Upper lobe of right lung (tissue), 1 donor: ENCODE results near the gene ANKDD1B. TPM values are rescaled to one million over a fixed set of nuclear protein-coding genes. Genes with fewer than 3 reads are reported as not detected.
"Not testable (repeated sequence)": the region's sequence is repeated elsewhere in the genome, so short reads cannot be mapped to it uniquely, and the experiment has no call there.

Experiments
- ATAC-seq: fragments of 200-7000 bp; cut with Tn5 transposase; one replicate; pipeline ENCODE4 v1.9.1; 2020; ENCODE audit warnings: mild to moderate bottlenecking, moderate library complexity
- DNase-seq: peaks from one replicate; pipeline ENCODE4 v3.0.0-alpha.2; 2020
- H3K27ac ChIP-seq: fragments of 200-600 bp; one replicate; pipeline ENCODE4 v1.8.0; 2022
- H3K27me3 ChIP-seq: fragments of 200-600 bp; one replicate; pipeline ENCODE4 v1.8.0; 2022; ENCODE audit warnings: mild to moderate bottlenecking
- H3K36me3 ChIP-seq: fragments of 200-600 bp; one replicate; pipeline ENCODE4 v1.8.0; 2022
- H3K4me1 ChIP-seq: fragments of 200-600 bp; one replicate; pipeline ENCODE4 v1.8.0; 2022
- H3K4me3 ChIP-seq: fragments of 200-600 bp; one replicate; pipeline ENCODE4 v1.8.0; 2022; ENCODE audit warnings: mild to moderate bottlenecking
- H3K9me3 ChIP-seq: fragments of 200-600 bp; one replicate; pipeline ENCODE4 v1.8.0; 2022
- CTCF ChIP-seq: fragments of 200-600 bp; IDR thresholded peaks from one replicate; pipeline ENCODE4 v1.8.0; 2022; ENCODE audit warnings: antibody characterized with exemption
- intact Hi-C: fragments of 100-400 bp; cut with DNase I; formaldehyde crosslinking; loops from one replicate; pipeline ENCODE4 v1.11.0; 2022
- total RNA-seq: library from RNA; stranded (reverse); fragmentation: NEBNext Ultra II Directional; extraction: Animal tissue kit (Norgen Biotek cat#: 25700); gene quantifications from one replicate; pipeline ENCODE4 v1.2.1, GENCODE V29; 2021
- donor health status: DM: no; HTN: yes; CAD: no; lungs with severe emphysema.

The ANKDD1B gene
- total RNA-seq, 1 donor from 2014 or later, result 3.7 TPM

- H3K27ac ChIP-seq, result no peak overlapping the region
- H3K4me3 ChIP-seq, result no peak overlapping the region
- DNase-seq, result no peak
- H3K36me3 ChIP-seq, result no peaks in the 10 kb centered on the region
- H3K9me3 ChIP-seq, result no peaks in the 10 kb centered on the region
- TF ChIP-seq CTCF, result no peak
- intact Hi-C loops, result no loop called here
- ATAC-seq, result no peak
- H3K4me1 ChIP-seq, result peaks cover 6% of the 10 kb centered on the region
- H3K27me3 ChIP-seq, result no peaks in the 10 kb centered on the region
Observed at GRCh38 chr5:75610201-75610600, 1.1 kb upstream of the ANKDD1B start.

DNA sequence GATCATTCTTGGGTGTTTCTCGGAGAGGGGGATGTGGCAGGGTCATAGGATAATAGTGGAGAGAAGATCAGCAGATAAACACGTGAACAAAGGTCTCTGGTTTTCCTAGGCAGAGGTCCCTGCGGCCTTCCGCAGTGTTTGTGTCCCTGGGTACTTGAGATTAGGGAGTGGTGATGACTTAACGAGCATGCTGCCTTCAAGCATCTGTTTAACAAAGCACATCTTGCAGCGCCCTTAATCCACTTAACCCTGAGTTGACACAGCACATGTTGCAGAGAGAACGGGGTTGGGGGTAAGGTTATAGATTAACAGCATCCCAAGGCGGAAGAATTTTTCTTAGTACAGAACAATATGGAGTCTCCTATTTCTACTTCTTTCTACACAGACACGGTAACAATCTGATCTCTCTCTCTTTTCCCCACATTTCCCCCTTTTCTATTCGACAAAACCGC, 368 bp upstream of the ANKDD1B start:
- H3K36me3 ChIP-seq, intact Hi-C loops, H3K9me3 ChIP-seq, H3K4me1 ChIP-seq, H3K27me3 ChIP-seq, DNase-seq: not testable (repeated sequence)
- H3K27ac ChIP-seq, result peak overlapping the region; percentile 68
- peak overlapping the region; percentile 55 for H3K4me3 ChIP-seq
- peak; percentile 5 for ATAC-seq

DNA sequence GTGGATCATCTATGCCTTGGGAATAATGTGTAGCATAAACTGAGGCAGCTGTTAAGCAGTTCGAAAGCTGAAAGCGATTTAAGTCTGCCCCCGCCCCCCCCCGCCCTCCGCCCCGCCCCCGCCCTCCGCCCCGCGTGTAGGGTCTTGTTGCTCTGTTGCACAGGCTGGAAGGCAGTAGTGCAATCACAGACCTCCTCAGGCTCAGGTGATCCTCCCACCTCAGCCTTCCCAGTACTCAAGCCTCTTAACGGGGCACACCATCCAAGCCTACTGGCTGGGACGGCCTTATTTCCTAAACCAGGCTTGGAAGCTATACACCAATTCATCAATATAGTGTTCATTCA, 945 bp downstream of the ANKDD1B start:
- Histone ChIP-seq H3K27ac (no peak overlapping the region), H3K4me3 (peak overlapping the region; percentile 55), H3K4me1 (peaks cover 9% of the 10 kb centered on the region), H3K27me3 (no peaks in the 10 kb centered on the region), H3K36me3 (no peaks in the 10 kb centered on the region), H3K9me3 (no peaks in the 10 kb centered on the region)
- intact Hi-C loops, result no loop called here
- peak; percentile 48 for ATAC-seq
- TF ChIP-seq CTCF, result no peak
- DNase-seq, result no peak

DNA sequence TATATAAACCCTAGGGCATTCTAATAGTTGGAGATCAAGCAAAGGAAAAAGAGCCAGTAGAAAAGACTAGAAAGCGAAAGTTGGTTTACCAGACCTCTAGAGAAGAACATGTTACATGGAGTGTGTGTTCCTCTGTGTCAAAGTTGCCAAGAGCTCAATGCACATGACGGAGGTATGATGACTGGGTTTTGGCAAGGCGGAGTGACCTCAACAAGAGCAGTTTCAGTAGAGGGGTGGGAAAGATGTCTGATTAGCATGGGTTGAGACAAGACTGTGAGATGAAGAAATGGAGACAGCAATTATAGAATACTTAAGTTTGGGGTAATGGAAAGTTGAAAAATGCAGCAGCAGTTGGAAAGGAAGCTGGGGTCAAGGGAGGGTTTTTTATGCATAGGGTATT, 1.6 kb downstream of the ANKDD1B start:
- no peak for ATAC-seq
- intact Hi-C loops, result no loop called here

DNA sequence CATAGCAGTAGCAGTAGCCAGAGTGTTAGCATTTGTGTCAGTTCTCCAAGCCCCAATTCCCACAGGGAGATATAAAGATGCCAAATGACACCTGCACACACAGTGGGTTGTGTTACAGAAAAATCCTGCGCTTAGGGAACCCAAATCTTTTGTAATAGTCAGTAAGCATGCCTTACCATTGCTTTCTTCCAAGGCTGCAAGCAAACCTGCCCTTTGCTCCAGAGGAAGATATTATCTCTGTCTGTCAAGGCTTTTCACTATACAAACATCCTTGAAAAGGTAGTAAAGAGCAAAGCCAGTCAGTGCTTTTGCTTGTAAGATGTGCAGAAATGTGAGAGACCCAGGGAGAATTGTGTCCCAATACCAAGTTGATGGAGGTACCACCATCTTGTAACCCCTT, 2.9 kb downstream of the ANKDD1B start:
- Histone ChIP-seq H3K4me1 (peaks cover 9% of the 10 kb centered on the region), H3K27ac (no peak overlapping the region), H3K4me3 (no peak overlapping the region), H3K36me3 (no peaks in the 10 kb centered on the region), H3K27me3 (no peaks in the 10 kb centered on the region), H3K9me3 (no peaks in the 10 kb centered on the region)
- no peak for TF ChIP-seq CTCF
- intact Hi-C loops, result no loop called here
- ATAC-seq (no peak), DNase-seq (no peak)

More for the DNA sequence above, 1.6 kb downstream of the ANKDD1B start:
- Histone ChIP-seq H3K4me1 (peaks cover 9% of the 10 kb centered on the region), H3K36me3 (no peaks in the 10 kb centered on the region), H3K27me3 (no peaks in the 10 kb centered on the region), H3K27ac (no peak overlapping the region), H3K9me3 (no peaks in the 10 kb centered on the region), H3K4me3 (no peak overlapping the region)
- DNase-seq, result no peak
- no peak for TF ChIP-seq CTCF

DNA sequence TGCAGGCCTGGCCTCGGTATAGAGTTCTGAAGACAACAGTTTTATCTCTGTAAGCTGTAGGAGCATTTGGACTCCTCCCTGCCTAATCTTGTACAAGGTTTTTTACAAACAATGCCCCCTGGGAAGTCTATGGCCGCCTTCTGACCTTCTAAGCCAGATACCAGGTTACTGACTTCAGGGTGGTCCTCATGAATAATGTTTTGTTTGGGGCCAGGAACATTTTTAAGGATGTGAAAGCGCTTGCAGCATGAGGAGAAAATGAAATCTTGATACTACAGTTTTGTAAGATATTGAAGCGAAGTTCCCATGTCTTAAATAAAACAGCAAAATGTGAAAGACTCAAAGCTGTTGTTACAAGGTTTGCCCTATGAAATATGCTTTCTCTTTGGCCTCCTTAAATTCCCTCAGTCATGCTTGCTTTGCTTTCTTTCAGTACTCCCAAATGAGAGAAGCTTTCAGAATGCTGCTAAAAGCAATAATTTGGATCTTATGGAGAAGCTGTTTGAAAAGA, 5.2 kb downstream of the ANKDD1B start:
- Histone ChIP-seq H3K27me3 (no peaks in the 10 kb centered on the region), H3K4me1 (peaks cover 3% of the 10 kb centered on the region), H3K4me3 (no peak overlapping the region), H3K9me3 (no peaks in the 10 kb centered on the region), H3K36me3 (no peaks in the 10 kb centered on the region), H3K27ac (peak overlapping the region; percentile 7)
- ATAC-seq, result no peak
- intact Hi-C loops, result no loop called here
- no peak for DNase-seq
- no peak for TF ChIP-seq CTCF
